GM19463 (cell line): Measurements from ENCODE around the gene CUEDC1.
A peak's percentile ranks its signal among the peaks of the same experiment; 100 is the strongest.

ENCODE experiments used
- ATAC-seq: cut with Tn5 transposase; IDR thresholded peaks from one replicate; pipeline ENCODE4 v1.9.1; 2021; ENCODE audit warnings: mild to moderate bottlenecking, moderate library complexity; ENCODE audit not compliant: unreplicated experiment

Gene CUEDC1

DNA sequence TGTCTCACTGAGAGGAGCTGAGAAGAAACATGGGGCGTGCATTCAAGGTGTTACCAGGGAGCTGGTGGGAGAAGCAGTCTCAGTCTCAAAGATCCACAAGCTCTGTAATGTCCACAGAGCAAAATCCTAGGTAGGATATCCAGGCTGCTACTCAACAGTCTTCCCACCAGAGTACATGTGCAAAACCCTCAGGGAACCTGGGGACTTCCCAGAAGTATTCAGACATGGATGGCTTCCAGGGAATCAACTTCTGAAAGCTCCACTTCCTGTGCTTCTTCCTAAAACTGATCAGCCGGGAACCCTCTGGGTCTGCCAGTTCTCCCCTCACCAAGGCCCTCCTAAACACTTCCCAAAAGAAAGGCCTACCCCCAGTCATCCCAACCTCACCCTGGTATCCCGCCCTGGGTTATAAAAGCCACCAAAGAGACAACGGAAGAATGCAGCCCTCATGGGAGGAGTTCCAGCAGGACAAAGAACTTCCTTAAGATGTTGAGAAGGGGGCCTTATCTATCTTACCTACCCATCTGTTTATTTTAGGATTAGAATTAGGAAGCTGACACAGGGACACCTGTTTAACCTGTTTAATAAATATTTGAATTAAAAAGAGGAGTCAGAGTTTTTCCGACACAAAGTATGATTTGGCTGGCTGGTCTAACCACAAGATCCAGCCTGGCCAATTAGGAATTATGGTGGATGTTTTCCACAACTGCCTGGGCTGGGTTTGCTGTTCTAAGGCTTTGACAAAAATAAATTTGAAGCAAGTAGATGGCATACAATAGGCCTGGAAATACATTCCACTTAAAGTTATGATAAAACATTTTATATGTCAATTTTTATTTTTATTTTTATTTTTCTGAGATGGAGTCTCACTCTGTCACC is 37.0 kb downstream of the CUEDC1 start:
- ATAC-seq = no peak

DNA sequence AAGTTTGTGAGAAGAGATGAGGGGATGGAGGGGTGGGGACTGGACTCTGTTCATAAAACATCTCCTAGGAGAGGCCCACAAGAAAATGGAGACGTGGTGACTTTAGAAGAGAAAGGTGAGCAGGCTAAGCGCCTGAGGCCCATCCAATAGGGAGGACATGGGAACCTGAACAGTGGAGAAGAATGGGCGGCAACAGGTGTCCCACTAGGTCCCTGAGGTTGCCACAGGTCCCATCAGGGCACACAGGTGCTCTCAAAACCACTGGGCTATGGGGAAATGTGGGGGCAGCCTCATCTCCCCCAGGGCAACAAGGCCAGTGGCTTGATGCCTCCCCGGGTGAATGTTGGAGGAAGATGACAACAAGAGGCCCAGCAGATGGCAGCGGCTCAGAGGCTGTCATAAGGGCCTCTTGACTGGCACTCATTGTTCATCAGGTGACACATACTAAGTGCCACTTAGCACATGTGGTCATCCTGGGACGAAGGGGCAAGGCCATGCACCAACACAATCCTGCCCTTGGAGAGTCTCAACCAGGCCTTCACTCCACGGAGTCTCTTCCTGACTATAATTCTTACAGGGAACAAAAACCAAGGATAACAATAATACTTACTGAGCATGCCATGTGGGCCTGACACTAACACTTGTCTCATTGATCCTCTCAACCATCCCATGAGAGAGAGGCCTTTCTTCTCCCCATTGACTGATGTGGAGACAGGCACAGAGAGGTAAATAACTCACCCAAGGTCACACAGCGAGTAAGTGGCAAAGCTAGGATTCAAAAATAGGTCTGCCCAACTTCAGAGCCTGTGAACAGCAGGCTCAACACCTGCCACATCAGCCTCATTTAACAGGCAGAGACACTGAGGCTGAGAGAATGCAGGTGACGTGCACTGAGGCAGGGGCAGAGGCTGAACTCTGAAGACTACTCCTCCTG is 38.0 kb downstream of the CUEDC1 start:
- ATAC-seq = no peak

DNA sequence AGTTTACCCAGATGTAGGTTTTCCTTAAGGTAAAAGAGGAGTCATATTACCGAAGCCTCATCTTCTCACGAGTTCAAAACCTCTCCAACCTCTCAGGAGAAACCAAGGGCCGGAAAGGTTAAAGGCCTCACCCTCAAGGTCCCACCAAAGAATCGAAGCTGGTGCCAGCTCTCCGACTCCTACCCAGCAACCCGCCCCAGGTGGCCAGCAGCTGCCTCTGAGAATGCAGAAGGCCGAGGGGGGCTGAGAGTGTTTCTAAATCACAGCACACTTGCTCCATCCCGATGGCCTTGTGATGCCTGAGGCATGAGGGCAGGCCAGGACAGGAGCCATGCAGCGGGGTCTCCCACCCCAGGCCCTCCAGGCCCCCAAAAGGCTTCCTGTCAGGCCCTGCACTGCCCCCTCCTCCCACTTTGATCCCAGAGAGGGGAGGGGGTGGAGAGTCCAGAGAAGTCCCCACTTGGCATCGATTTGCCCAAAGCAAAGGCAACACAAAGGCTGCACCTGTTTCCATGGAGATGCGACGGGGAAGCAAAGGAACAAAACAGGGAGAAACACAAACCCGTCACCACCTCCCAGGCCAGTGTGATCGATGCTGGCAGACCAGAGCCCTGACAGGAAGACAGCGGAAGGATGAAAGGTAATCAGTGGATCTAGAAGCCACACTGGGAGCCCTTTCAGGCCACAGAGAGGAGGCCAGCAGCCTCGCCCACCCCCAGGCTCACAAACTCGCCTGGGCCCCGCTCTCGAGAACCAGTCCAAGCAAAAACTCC is 39.0 kb downstream of the CUEDC1 start:
- ATAC-seq = no peak

DNA sequence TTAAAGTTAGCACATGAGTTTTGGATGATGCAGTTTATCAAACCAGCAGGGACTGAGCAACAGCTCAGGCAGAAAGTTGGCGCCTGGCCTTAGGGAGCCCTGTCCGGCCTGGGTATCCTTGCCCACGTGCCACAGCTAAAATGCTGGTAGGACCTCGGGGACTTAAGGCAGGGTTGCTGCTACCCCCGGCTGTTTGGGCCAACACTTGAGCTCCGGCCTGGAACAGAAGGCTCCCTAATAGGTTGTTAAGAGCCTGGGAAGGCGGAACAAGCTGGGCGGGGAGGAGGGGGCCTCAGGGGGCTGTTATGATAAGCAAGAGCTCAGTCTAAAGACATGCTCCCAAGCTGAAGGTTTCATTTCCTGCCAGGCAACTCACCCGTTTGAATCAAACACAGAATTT is 39.7 kb downstream of the CUEDC1 start:
- ATAC-seq = no peak

DNA sequence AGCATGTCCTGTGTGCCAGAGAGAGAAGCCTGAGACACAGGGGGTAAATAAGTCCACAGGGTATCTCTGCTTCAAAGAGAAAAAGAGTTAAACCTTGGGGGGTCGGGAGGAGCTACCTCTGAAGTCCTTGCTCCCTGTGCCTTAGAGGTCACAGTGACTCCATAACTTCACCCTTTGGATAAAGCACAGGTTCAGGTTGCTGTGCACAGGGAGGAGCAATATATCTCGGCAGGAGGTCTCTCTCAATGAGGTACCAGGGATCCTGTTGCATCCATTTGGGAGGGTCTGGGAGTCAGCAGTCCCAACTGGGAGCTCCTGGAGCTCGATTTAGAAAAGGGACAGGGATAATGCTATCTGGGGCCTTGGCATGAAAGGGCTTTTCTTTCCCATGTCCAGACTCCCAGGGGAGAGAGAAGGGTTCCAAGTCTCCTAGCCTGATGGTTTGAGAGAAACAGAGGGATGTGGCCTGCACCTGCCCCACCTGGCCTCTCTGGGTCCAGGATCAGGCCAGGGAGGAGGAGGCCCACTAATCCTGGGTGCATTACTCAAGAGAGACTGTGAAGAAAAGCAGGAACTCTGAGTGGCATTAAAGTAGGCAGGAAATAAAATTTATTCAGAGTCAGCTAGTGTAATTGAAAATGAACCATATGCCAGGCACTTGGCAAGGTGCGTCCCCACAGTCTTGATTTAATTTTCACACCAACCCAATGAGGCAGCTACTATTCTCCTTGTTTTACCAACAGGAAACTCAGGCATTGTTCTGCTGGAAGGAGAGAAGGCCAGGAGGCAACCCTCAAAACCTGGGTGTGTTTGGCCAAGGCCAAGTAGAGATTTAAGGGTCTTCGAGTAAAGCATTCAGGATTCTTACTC is 40.7 kb downstream of the CUEDC1 start:
- ATAC-seq = no peak

DNA sequence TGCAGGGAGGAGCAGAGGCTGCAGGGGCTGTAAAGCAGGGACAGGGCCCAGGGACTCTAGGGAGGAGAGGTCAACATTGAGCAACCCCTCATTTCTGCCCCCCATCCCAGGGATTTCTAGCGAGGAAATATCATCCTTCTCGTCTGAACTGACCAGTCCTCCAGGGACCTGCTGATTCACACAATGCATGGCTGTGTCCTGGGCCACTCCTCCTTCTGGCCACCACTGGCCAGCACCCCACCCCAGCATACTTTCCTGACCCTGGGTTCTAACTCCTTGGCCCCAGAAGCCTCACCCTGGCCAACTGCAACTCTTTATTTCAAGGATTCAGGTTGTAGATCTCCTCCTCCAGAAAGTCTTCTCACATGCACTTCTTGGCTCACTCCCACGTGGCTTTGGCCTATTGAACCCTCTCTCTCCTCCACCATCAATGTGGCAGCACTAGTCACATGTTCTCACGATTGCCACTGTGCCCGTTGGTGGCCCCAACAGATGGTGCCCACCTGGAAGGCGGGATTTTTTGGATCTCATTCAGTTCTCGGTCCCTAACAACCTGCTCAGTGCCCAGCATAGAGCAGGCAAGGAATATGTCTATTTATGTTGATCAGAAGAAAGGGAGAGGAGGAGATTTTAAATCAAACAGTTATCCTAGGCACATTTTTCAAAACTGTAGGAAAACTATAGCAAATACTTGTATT is 41.5 kb downstream of the CUEDC1 start:
- ATAC-seq = no peak

DNA sequence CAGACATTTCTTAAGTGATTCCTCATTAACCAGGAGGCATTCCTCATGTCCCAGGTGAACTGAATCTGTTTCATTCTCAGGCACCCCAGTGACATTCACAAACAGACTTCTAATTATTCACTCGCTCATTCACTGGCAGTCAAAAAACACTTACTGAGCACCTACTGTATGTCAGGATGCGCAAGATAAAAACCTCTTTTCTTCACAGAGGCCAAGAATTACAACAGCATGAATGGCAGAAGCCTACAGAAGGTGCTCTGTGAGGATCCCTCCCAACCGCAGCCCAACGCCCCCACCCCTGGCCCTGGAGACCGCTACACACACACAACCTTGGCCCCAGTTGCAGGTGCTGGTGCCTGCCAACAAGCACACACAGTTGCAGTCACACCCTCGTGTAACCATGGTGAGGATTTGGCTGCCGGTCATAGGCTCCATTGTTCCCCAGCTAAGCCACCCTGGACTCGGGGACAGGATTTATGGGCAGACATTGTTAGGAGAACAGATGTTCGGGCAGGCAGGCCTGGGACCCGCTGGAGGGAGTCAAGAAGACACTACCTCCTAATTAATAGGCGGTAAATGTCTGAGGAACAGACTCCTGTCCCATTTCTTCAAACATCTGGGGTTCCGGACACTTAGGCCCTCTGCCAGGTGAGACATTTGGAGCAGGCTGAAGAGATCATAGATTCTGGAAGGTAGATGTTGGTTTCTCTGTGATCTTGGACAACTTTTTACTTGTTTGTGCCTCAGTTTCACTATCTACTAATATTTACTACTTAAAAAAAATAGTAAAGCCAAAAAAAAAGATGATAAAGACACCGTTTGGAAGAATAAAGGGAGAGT is 43.2 kb downstream of the CUEDC1 start:
- ATAC-seq = no peak

DNA sequence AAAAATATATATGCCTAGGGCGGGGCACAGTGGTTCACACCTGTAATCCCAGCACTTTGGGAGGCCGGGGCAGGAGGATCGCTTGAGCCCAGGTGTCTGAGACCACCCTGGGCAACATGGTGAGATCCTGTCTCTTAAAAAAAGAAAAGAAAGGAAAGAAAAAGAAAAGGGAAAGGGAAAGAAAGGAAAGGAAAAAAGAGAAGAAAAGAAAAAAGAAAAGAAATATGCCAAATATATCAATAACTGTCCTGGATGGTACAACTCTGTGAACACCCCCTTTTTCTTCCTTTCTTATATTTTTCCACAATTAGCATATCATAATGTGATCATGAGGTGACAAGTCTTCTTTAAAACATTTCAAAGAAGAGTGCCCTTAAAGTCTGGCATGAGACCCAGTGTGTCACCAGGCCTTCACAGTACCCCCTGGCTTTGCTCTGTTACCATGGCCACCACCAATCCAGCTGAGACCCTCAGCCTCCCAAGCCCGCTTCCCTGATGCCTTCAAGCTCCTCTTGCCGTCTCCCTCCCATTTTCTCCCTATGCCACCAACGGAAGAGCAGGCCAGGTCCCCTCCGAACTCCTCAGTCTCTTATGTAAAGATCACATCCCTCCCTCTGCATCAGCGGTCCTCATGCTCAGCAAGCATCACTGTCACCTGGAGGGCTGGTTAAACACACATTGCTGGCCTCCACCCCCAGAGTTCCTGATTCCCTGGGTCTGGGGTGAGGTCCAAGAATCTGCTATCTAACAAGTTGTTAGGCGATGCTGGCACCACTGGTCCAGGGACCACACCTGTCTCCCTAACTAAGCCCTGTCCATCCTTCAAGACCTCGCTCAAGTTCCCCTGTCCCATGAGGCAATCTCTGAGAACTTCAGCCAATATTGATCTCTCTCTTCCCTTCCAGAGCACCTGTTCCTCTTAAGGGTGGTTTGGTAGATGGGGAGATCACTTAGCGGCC is 44.5 kb downstream of the CUEDC1 start:
- ATAC-seq = no peak

DNA sequence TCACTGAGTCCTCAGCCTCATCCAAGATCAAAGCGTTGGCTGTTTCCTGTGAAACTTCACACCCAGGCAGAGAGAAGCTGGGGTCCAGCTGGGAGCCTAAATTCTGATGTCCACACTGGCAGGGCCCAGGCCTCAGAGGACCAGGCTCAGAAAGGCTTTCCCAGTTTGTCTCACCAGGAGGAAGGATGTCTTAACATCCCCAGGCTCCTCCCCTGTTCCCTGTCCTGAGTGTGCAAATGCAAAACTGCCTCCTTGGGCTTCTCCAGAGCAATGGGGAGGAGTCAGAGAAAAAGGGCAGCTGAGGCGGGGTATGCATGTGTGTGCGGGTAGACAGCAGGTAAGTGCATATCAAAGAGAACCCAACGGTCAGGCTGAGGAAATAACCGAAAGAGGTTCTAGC is 45.7 kb downstream of the CUEDC1 start:
- no peak for ATAC-seq

DNA sequence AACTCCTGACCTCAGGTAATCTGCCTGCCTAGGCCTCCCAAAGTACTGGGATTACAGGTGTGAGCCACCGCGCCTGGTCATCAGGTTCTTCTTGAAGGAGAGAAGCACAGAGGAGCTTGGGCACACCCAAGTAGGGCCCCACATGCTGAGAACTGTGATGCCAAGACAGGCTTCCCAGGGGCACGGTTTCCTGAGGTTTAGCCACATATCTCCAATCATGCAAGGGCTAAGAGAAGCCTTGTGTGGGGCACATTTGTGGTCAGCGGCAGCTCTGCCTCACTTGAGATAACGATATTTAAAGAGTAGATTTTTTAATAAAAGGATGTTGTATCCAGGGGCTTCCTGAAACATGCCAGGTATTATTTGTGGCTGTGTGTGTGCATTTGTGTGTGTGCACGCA is 46.9 kb downstream of the CUEDC1 start:
- no peak for ATAC-seq

DNA sequence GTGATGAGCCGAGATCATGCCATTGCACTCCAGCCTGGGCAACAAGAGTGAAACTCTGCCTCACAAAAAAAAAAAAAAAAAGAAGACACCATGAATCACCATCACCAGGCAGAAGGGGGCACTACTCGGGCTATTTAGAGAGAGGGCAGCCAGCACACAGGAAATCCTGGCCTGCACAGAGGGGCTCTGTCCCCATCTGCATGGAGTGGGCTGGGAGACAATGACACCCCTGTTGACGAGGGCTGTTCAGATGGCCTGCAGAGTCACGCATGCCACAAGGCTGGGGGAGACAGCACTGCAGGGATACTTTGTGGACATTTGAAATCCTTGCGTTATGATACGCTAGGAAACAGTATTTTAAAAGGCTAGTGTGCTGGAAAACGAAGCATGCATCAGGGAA is 48.3 kb downstream of the CUEDC1 start:
- ATAC-seq = no peak

DNA sequence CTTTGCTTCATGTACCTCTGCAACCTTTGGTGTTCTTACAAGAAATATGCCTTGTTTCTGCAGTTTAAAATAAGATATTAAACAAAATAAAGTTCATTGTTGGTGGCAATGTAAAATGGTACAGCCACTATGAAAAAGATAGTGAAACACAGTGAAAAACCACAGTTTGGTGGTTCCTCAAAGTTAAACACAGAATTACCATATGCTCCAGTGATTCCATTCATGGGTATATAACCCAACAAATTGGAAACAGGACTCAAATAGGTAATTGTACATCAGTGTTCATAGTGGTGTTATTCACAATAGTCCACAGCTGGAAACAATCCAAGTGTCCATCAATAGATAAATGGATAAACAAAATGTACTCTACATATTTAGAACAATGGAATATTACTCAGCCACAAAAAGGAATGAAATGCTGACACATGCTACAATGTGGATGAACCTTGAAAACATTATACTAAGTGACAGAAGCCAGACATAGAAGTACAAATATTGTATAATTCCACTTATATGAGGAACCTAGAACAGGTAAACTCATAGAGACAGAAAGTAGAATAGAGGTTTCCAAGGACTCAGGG is 49.2 kb downstream of the CUEDC1 start:
- no peak for ATAC-seq

DNA sequence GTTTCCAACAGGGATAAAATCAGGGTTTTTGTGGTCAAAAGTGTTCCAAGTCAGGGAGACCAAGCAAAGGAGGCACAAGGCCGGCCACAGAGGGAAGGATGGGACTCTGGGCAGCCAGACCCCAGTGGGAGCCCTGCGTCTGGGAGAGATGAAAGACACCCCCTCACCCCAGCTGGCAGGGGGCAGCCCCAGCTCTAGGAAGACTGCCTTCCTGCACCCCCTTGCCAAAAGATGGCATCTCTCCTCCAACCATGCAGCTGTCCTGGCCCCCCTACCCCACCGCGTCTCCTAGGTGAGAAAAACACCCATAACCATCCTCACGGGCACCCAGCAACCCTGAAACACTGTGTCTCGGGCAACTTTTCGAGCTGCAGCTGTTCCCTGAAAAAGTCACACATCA is 51.3 kb downstream of the CUEDC1 start:
- ATAC-seq = no peak

DNA sequence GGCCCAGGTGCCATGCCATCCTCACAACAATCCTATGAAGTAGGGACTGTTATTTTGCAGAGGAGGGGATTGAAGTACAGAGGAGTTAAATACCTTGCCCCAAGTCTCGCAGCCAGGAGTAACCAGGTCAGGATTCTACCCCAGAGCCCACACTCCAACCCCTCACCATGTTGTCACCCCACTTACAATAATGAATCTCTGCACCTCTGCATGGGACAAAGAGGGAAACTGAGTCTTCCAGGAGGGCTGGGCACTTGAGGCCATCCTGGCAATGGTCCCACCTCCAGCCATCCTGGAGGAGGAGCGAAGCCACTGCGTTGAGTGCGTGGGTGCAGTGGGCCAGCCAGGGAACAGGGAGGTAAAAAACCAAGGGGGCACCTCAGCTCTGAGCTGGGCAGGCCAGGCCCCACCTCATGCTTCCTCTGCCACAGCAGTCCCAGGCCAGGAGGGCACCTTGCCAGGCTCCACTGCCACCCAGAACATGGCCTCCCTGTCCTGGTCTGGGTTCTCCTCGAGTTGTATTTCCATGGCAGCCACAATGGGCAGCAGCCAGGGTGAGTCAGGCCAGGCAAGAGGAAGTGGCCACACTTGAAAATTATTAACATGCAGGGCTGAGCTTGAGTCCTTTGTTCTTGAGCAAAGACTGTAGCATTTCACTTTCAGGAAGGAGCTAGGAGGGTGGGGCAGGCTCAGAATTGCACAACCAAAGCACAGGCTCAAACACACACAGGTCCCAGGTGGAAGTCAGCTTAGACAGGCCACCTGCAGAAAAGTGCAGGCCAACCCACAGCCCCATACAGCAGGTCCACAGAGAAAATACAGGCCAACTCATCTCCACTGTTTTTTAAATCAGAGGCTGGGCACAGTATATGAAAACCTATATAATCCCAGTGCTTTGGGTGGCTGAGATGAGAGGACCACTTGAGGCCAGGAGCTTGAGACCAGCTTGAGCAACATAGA is 52.1 kb downstream of the CUEDC1 start:
- peak; percentile 60 for ATAC-seq

DNA sequence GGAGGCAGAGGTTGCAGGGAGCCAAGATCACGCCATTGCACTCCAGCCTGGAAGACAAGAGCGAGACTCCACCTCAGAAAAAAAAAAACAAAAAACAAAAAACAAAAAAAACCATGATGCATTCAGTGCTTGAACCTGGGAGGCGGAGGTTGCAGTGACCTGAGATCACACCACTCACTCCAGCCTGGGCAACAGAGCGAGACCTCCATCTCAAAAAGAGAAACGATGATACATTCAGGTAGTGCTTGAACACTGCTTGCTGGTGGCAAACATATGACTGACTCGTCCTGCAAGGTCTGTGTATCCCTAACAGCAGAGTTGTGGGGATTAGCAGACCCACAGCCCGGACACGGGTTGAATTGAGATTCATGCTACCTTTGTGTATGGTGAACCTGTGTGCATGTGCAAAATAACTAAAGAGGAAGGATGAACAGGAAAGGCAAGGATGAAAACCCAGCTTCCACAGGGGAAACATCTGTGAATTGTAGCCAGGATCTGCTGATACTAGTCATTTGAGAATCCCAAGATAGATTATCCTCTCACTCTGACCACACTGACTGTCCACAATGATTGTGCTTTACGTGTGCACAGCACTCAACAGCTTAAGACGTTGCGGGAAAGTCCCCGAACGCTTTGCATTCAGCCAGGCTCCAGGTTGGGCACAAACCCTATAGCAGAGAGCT is 53.0 kb downstream of the CUEDC1 start:
- peak; percentile 63 for ATAC-seq
